ENCODE results near the gene CEACAM1.
A peak's percentile ranks its signal among the peaks of the same experiment; 100 is the strongest.
"Not testable (repeated sequence)": the region's sequence is repeated elsewhere in the genome, so short reads cannot be mapped to it uniquely, and the experiment has no call there.

Gene CEACAM1

DNA sequence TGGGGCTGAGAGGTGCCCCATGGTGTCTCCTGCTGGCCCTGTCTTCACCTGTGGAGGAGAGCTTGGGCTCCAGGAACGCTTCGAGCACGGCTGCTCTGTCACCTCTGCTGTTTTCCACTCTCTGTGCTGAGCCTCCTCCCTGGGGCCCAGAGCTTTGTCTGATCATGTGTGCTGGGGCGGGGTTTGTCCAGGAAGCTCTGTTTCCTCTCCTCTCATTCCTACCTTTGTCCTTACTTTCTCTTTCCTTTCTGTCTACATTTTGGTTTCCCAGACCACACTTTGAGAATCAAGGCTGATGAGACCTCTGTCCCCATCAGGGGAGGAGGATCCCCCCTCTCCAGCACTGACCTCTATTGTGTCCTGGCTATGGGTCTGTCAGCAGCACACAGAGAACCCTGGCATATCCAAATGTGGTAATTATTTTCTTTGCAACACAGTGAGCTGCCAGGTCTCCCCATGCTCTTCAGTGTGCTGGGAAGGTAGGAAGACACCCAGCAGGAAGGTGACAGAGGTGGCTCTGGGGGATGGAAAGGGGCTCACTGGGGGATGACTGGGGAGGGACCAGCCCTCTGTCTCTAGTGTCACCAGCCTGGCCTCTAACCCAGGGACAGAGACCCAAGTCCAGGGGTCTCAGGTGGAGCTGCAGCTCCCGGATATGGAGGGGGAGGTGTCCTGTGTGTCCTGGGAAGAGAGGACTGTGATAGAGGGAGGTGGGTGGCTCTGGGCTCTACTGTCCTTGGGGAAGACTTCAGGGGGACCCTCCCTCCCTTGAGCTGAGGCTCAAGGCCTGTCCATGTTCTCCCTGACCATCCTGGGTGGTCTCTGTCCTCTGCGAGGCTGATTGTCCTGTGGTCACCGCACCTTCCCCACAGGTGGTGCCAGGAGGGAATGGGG lies at the start of gene CEACAM1:
TSS of gene CEACAM1 (minus strand) at position 128 of the 894 bp plus-strand sequence. CDS start at position 21, 107 bp downstream.
- DNase-seq = no peak

DNA sequence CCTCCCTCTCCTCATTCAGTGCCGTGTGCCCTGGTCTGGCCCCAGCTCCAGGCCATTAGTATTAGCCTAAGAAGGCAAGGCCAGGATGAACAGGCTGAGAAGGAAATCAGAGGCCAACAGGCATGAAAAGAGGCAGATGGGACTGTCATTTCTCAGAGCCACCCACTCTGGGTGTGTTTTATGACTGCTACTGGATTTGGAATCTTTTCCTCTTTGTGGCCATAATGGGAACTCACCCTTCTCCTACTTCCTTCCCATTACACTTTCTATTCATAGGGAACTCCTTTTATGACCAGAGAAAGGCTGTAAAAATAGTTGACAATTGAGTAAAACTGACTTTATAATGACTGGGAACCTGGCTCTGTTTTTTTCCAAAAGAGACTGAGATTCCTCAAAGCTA lies 48.7 kb upstream of the CEACAM1 start:
- no peak for DNase-seq

DNA sequence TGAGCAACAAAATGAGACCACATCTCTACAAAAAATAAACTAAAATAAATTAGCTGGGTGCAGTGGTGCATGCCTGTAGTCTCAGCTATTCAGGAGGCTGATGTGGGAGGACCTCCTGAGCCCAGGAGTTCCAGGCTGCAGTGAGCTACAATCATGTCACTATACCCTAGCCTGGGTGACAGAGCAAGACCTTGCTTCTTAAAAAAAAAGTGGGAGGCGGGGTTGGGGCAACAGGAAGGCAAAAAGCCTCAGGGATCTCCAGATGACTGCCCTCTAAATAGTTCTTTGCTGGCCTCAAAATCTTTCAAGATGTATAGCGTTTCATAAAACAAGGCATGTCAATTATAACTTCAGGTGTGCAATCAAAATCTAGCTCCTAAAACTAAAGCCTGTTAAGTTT lies 48.0 kb upstream of the CEACAM1 start:
- DNase-seq = no peak

DNA sequence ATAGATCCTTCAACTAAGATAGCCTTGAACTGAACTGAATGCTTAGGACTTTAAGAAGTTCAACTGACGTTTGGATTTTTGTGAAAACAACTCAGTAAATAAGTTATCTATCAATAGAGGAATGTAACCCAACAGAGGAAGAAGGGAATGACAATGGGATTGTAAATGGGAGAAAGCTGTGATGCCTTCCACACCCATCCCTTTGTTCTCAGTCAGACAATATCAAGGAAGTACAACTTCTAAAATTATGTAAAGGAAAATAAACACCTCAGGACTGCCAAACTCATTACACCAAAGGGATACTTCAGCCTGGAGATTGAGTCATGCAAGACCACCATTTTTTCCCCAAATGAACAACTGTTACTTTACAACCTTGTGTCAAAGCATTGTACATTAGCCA lies 45.4 kb upstream of the CEACAM1 start:
- no peak for DNase-seq

DNA sequence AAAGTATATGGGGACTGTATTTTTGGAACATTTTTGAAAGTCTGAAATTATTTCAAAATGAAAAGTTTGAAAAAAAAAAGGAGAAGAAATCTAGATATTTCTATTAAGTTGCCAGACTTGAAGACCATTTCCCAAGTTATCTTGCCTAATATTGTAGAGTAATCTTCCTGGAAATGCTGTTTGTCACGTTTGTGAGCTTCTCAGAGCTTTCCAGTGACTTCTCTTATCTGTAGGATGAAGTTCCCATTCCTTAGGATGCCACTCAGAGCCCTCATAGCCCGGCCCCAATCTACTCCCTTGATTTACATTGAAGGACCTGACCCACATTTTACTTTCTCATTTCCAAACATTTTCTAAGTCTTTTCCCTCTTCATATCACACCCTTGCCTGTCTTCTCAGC lies 42.8 kb upstream of the CEACAM1 start:
- no peak for DNase-seq

DNA sequence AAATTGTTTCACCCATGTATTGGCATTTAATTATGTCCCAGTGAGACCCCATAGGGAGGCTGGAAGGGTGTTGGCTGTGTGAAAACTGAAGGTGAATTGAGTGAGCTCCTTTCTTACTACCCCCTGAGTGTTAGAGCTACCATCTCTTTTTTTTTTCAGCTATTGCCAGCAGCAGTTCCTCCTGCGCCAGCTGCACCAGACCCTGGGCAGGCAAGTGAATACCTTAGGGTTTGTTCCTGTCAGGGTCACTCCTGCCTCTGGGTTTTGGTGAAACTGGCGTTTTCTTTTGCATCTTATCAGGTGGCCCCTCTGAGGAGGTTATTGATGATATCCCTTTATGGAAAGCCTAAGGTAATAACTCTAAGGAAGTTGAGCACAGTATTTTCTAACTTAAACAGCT lies 40.9 kb upstream of the CEACAM1 start:
- no peak for DNase-seq

DNA sequence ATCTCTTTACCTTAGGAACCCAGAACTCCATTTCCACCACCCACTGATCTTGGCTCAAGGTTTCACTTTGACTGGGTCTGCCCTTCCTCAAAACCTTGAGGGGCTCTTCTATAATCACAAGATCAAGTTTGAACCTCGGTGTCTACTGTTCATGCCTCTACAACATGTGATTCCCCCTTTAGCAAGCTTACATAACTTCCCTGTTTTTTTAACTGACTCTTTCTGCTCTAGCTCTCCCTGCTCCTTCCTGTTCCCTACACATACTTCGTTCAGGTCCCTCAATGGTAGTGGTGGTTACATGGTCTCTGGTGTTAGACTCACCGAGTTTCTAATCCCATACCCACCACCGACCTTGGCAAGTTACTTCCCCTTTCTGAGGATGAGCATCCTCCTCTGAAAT lies 39.7 kb upstream of the CEACAM1 start:
- DNase-seq = peak; percentile 86 to 87

DNA sequence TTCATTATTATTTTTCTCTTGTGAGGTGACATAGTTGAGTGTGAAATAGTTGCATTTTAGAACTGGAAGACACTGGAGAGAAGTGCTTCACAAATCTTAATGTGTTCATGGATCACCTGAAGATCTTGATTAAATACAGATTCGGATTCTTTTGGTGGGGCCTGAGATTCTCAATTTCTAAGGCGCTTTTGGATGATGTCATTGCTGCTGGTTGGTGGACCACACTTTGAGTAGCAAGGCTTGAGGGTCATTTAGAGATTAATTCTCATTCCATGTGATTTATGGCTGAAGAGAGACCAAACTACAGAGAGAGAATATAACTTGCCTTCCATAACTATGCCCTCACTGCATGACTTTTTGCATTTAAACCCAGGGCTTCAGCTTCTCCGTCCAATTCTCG lies 39.3 kb upstream of the CEACAM1 start:
- DNase-seq = no peak

DNA sequence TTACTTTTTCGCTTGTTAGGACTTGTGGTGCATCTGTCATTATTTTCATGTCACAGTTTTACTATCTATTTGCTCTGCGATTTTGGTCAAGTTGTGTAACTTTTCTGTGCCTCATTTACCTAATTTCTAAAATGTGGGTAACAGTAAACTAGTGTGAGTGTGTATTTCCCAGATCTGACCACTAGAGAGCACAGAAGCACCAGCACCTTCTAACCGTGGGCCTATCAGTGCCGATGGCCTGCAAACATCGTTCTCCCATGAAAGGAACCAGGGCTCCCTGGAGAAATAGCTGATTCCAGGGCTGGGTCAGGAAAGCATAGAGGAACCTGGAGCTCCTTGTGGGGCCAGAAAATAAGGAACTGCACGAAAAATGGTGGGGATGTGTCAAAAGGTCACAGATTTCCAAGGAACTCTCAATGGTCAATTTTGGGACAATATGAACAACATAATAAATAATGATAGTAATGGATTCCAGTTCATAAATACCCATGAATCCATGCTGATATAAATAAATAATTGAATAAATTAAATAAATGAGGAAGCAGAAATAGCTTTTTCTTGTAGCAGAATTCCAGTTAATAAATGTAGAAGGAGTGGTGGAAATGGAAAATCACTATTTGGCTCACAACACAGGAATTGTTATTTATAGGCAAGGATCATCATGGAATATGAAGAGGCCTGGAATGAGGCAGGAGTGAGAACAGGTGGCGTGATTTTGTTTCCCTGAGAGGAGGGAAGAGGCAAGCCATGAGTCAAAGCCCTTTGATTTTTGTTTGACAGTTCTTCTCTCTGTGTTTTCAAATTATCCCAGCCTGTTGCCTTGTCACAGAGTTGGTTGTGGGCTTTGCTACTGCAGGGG lies 35.3 kb upstream of the CEACAM1 start:
- peak; percentile 65 to 70 for DNase-seq

DNA sequence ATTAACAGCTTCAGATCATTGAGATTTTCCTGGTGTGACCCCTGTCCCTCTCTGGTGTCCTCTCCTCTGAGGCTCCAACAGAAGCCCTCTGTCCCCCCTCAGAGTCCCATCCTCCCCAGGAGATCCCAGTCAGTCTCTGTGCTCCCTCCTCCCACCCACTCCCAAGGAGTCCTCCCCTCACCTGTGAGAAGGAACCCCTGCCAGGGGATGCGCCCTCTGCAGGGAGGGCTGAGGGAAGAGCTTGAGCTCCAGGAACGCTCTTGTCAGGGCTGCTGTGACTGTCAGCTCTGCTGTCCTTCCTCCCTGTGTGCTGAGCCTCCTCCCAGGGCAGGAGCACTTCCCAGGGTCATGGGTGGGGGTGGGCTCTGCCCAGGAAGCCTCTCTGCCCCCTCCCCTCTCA lies 33.2 kb upstream of the CEACAM1 start:
- DNase-seq = no peak

DNA sequence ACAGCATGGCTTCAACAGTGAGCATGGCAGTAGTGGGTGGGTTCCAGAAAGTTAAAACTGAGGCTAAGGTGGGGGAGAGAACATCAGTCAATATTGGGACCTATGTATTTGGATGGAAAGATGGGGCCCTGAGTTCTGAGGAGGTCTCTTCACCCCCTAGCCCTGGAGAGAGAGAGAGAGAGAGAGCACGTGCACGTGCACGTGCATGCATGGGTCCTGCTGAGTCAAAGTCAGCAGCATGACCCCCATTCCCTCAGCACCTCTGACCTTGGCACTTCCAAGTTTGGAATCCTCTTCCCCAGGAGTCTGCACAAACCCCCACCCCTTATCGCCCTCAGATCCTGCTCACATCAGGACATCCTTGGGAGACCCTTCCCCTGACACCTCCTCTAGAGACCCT lies 32.5 kb upstream of the CEACAM1 start:
- DNase-seq = no peak

DNA sequence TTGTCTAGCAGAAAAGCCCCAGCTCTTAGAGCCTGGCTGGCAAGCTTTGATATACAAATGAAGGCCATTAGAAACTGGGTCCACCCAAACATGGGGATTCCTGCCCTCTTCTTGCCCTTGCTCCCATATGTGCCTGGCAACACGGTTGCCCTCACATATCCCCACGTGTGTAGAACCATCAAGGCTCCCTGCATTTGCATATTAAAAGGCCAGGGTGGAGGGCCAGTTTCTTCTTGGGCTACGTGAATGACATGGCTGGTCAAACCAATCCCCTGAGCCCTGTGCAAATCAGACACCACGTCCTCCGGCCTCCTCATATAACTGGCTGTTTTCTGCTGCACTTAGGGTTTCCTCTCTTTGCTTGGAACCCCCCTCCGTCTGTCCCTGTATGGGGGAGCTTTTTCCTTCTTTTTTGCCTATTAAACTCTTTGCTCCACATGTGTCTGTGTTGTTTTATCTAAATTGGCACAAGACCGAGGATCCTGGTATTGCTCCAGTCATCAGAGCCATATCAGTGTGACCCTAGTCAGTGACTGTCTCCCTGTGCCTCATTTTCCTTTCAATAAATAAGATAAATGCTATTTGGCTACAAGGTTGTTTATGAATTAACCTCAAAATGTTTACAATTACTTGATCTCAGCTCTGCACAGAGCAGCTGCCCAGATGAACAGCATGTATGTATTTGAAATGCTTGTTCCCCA lies 30.3 kb upstream of the CEACAM1 start:
- DNase-seq = no peak

DNA sequence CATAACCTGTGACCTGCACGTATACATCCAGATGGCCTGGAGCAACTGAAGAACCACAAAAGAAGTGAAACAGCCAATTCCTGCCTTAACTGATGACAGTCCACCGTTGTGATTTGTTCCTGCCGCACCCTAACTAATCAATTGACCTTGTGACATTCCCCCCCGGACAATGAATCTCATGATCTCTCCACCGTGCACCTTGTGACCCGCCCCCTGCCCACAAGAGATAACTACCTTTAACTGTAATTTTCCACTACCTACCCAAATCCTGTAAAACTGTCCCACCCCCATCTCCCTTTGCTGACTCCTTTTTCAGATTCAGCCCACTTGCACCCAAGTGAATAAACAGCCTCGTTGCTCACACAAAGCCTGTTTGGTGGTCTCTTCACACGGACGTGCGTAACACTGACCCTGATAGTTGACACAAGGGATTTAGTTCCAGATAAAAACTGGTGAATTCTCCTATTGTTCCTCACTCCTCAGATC lies 29.1 kb upstream of the CEACAM1 start:
- DNase-seq = not testable (repeated sequence)

DNA sequence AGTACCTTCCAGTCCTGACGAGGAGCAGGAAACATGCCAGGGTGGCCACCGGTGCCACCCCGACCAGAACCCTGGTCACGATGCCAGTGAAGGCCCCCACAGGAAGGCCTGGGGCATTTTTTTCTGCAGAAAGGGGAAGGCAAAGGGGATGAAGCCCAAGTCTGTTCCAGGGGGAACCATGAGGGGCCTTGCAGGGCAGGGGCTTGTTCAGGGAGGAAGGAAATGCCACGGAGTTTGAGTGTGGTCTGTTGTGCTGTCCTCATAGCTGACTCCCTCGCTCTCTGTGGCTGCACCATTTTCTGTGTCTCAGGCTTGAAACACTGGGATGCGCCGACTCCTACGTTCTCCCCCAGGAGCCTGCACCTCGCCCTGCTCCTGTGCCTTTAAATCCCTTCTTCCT lies 27.5 kb upstream of the CEACAM1 start:
- peak; percentile 18 to 24 for DNase-seq

DNA sequence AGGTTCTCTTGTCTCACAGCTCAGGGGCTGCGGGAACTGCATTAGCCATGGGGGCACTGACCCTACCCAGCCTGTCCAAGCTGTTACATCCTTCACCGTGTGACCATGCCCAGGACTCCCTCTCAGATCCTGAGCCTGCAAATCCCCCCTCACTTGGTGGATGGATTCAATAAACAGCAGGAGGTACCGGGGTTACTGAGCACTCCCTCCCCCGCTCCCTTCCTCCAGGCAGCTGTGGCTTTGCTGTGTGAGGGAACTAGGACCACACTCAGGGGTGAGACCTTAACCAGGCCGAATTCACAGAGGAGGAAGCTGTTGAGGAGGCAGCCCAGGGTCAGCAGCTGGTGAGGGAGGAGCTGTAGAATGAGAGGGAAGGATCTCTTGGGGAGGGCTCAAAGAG lies 27.0 kb upstream of the CEACAM1 start:
- DNase-seq = peak; percentile 22 to 46

DNA sequence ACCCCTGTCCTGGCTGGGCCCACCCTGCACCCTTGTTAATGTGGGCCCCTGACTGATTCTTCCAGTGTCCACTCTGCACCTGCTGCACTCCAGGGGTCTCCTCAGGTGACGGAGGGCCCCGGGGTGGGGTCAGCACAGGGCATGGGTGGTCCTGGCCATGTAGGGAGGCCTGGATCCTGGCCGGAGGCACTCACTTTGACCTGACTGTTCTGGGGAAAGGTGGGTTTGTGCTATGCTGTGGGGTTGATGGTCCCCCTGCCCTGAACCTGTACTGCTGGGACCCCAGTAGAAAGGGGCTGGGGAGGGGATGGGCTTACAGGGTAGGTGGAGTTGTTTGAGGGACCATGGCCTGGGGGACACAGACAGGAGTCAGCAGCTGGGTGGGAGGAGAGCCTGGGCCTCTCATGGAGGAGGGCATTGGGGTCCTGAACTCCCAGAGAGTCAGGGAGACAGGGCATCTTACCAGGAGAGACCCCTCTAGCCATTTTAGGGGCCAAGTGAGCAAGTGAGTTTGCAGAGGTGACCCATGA lies 25.8 kb upstream of the CEACAM1 start:
- no peak for DNase-seq

DNA sequence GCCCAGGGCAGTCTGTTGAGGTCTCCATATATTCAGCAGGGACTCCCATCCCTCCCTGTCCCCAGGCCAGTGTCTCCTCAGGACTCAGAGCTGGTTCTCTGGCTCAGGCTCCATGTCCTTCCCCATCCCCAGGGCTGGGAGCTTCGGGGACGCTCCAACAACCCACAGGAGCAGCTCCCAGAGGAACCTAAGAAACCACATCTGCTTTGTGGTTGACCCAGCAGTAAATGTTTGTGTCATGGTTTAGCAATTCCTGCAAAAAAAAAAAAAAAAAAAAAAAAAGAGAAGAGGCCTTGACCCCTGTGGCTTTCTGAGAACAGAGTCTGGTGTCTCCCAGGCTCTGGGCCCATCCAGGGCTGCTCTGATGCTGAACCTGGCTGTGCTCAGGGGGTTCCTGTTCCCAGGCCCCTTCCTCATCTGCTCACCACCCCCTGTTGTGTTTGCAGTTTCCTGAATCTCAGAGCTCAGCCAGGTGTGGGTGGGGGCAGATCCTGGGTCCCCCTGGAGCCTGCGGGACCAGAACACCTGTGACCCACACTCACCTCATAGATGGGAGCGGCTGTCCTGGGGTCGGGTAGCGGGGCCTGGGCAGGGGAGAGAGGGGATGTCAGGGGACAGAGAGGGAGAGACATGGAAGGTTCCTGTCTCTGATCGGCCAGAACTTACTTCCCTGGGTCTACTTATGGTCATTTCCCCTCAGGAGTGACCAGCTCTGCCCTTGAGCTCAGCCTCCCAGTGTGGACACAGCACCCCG lies 25.2 kb upstream of the CEACAM1 start:
- DNase-seq = peak; percentile 62

DNA sequence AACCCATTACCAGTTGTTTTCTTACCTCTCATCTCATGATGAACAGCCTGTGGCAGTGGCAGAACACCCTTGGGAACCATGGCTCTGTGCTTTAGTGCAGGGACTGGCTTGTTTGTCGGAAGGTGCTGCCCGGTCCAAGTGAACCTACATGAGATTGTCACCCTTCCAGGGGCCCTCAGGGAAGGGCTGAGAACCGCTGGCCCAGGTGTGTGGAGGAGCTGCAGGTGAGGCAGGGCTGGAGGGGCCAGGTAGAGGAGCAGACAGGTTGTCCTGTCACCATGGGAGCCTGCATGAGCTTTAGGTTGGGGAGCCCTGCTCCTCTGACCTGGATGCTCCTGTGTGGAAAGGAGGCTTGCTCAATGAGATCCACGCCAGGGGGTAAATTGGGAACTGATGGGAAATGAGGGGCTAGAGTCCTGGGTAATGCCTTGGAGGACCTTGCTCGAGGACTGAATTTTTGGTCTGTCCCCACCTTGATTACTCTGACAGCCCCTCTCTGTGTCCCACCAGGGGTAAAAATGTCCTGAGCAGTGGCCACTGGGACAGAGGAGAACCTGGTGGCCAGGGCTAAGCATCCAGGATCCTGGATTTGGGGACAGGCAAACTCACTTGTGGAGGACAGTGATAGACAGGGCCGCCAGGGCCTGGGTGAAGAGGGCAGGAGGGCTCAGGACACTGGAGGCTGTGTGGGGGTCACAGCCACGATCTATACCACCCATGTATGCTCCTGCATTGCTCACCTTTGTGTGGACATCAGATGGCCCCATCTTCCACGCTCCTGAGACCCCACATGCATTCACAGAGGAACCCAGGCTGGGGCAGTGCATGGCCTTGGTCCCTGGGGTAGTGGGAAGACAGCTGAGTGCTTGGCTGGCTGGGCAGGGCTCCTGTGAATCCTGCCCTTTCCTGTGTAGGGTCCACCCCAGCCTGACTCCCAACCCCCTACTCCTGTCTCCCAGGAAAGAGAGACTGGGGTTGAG lies 24.1 kb upstream of the CEACAM1 start:
- DNase-seq = no peak

DNA sequence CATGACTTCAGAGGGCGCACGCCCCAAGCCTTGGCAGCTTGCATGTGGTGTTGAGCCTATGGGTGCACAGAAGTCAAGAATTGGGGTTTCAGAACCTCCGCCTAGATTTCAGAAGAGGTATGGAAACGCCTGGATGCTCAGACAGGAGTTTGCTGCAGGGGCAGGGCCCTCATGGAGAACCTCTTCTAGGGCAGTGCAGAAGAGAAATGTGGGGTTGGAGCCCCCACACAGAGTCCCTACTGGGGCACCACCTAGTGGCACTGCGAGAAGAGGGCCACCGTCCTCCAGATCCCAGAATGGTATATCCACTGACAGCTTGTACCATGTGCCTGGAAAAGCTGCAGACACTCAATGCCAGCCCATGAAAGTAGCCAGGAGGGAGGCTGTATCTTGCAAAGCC lies 22.2 kb upstream of the CEACAM1 start:
- not testable (repeated sequence) for DNase-seq

DNA sequence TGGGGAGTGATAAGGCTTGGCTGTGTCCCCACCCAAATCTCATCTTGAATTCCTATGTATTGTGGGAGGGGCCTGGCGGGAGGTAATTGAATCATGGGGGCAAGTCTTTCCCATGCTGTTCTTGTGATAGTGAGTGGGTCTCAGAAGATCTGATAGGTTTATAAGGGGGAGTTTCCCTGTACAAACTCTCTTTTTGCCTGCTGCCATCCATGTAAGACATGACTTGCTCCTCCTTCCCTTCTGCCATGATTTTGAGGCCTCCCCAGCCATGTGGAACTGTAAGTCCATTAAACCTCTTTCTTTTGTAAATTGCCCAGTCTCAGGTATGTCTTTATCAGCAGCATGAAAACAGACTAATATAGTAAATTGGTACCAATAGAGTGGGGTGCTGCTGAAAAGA lies 20.8 kb upstream of the CEACAM1 start:
- not testable (repeated sequence) for DNase-seq

DNA sequence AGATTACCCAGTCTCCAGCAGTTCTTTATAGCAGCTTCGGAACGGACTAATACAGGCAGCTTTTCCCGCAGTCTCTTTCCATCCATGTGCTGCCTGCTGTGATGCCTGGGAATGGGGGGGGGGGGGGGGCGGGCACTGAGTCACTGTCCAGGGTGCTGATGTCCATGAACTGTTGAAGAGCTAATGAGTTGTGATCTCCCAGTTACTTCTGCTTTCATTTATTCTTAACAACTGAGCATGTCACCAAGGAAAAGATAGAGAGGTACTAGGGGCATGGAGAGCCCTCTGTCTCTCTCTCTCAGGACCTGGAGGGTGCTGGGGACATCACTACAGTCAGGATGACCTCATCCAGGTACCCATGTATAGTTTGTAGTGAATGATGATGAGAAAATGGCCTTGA lies 20.3 kb upstream of the CEACAM1 start:
- no peak for DNase-seq

Measured in AML-193 (cell line).